K562 (cell line): ENCODE measurements around the gene ENO3. TPM values are rescaled to one million over a fixed set of nuclear protein-coding genes. Genes with fewer than 3 reads are reported as not detected.

Experiments
- CBFB ChIP-seq: sonication (generic); formaldehyde crosslinking; IDR thresholded peaks from 2 replicates; pipeline ENCODE4 v1.4.0; 2020; ENCODE audit warnings: mild to moderate bottlenecking, missing genetic modification reagents
- CC2D1A ChIP-seq: fragments of 450-650 bp; IDR thresholded peaks from 2 replicates; pipeline ENCODE4 v1.6.1; 2017; ENCODE audit warnings: mild to moderate bottlenecking
- ETV1 ChIP-seq: fragments of 450-650 bp; conservative IDR thresholded peaks from 2 replicates; pipeline ENCODE4 v1.6.1; 2016; ENCODE audit warnings: missing genetic modification characterization, control low read depth, low read depth, missing compliant biosample characterization
- EWSR1 ChIP-seq: fragments of 450-650 bp; IDR thresholded peaks from 2 replicates; pipeline ENCODE4 v1.6.1; 2018; ENCODE audit warnings: borderline replicate concordance, mild to moderate bottlenecking, low read depth, moderate library complexity; ENCODE audit not compliant: partially characterized antibody
- GTF2E2 ChIP-seq: fragments of 200-800 bp; sonication (Bioruptor generic); IDR thresholded peaks from 2 replicates; pipeline ENCODE4 v1.6.1; 2016; ENCODE audit warnings: missing genetic modification characterization, missing compliant biosample characterization
- IFI16 ChIP-seq: fragments of 250-450 bp; sonication (Bioruptor Pico); IDR thresholded peaks from 2 replicates; pipeline ENCODE4 v2.1.2; 2022; ENCODE audit warnings: mild to moderate bottlenecking, inconsistent platforms
- MAZ ChIP-seq, 2 experiments: fragments of 450-650 bp in 1 of 2; sonication (generic) in 1 of 2; formaldehyde crosslinking; IDR thresholded peaks in 1 of 2; conservative IDR thresholded peaks in 1 of 2; 2 replicates each; pipeline versions ENCODE4 v1.4.0 to v1.5.0; 2020; ENCODE audit warnings: mild to moderate bottlenecking in 1 of 2, missing genetic modification reagents in 1 of 2
- MEF2A ChIP-seq: IDR thresholded peaks from 2 replicates; pipeline ENCODE4 v1.6.1; 2011; ENCODE audit warnings: low read depth, mild to moderate bottlenecking, low read length, moderate library complexity; ENCODE audit not compliant: control insufficient read depth
- NR2C1 ChIP-seq, 2 experiments: fragments of 450-650 bp; IDR thresholded peaks; 2 replicates each; pipeline ENCODE4 v1.6.1; 2017; ENCODE audit warnings: mild to moderate bottlenecking in 2 of 2, antibody characterized with exemption in 1 of 2, inconsistent platforms in 1 of 2, missing compliant biosample characterization in 1 of 2, missing genetic modification characterization in 1 of 2
- SIN3A ChIP-seq, 2 experiments: fragments of 150-350 bp in 1 of 2; IDR thresholded peaks; 2 replicates each; pipeline ENCODE4 v1.6.1; 2011 to 2016; ENCODE audit warnings: borderline replicate concordance in 2 of 2, low read depth in 2 of 2, low read length in 2 of 2, mild to moderate bottlenecking in 2 of 2, moderate library complexity in 2 of 2; ENCODE audit not compliant: control insufficient read depth in 1 of 2
- SOX6 ChIP-seq: fragments of 450-650 bp; IDR thresholded peaks from 2 replicates; pipeline ENCODE4 v1.6.1; 2014; ENCODE audit warnings: mild to moderate bottlenecking
- STAT5A ChIP-seq: IDR thresholded peaks from 2 replicates; pipeline ENCODE4 v1.6.1; 2012; ENCODE audit warnings: low read length, inconsistent platforms, borderline replicate concordance
- ZBTB1 ChIP-seq: sonication (generic); formaldehyde crosslinking; IDR thresholded peaks from 2 replicates; pipeline ENCODE4 v1.8.1; 2023; ENCODE audit warnings: missing genetic modification reagents, low read depth, mild to moderate bottlenecking, borderline replicate concordance
- ZFP30 ChIP-seq: fragments of 250-450 bp; sonication (Bioruptor Pico); IDR thresholded peaks from 2 replicates; pipeline ENCODE4 v1.8.0; 2022; ENCODE audit warnings: moderate library complexity, mild to moderate bottlenecking, inconsistent platforms, borderline replicate concordance
- ZNF175 ChIP-seq: fragments of 200-800 bp; sonication (Bioruptor generic); IDR thresholded peaks from 2 replicates; pipeline ENCODE4 v1.6.1; 2016; ENCODE audit warnings: low read depth, mild to moderate bottlenecking, missing genetic modification characterization, missing compliant biosample characterization
- ZNF384 ChIP-seq: IDR thresholded peaks from 2 replicates; pipeline ENCODE4 v1.6.1; 2012; ENCODE audit warnings: low read depth, low read length, improper control_type of control experiment
- ZNF589 ChIP-seq: fragments of 200-800 bp; sonication (Bioruptor generic); IDR thresholded peaks from 2 replicates; pipeline ENCODE4 v1.6.1; 2016; ENCODE audit warnings: low read depth, missing genetic modification characterization, missing compliant biosample characterization
- polyA plus RNA-seq, 8 experiments: library from polyadenylated mRNA; depleted of rRNA in 4 of 8; stranded (reverse) in 5 of 8; unstranded in 3 of 8; fragments of >200 nt; fragmentation: Nextera tagmentation in 2 of 8; fragmentation: Illumina TruSeq in 1 of 8; extraction: Ambion mirVana in 2 of 8; extraction: Trizol in 1 of 8; gene quantifications; 2 replicates each; pipeline versions ENCODE4 v1.2.1 to v1.2.3, GENCODE V29; 2011 to 2014; ENCODE audit warnings: inconsistent platforms in 1 of 8, missing spikeins in 1 of 8
- total RNA-seq, 7 experiments: library from RNA; depleted of rRNA in 6 of 7; stranded (reverse); fragments of >200 nt in 6 of 7; fragmentation: Illumina TruSeq in 2 of 7; extraction: Trizol in 2 of 7; gene quantifications; 2 replicates each; pipeline versions ENCODE4 v1.2.1 to v1.2.3, GENCODE V29; 2011 to 2021; ENCODE audit warnings: low replicate concordance in 1 of 7
- TF ChIP-seq, protein P1 (sequence below): fragments of 250-450 bp; sonication (Bioruptor Pico); IDR thresholded peaks from 2 replicates; pipeline ENCODE4 v1.8.0; 2022; ENCODE audit warnings: moderate library complexity, mild to moderate bottlenecking, inconsistent platforms
- TF ChIP-seq, protein P2 (sequence below): IDR thresholded peaks from 2 replicates; pipeline ENCODE4 v1.6.1; 2012; ENCODE audit warnings: low read depth, low read length, improper control_type of control experiment, borderline replicate concordance
- TF ChIP-seq, protein P3 (sequence below): fragments of 450-650 bp; formaldehyde crosslinking; IDR thresholded peaks from 2 replicates; pipeline ENCODE4 v1.4.0; 2022; ENCODE audit warnings: missing genetic modification characterization
- TF ChIP-seq, protein P4 (sequence below), 2 experiments: fragments of 450-650 bp in 1 of 2; sonication (generic) in 1 of 2; formaldehyde crosslinking in 1 of 2; IDR thresholded peaks in 1 of 2; conservative IDR thresholded peaks in 1 of 2; 2 replicates each; pipeline versions ENCODE4 v1.6.1 to v1.8.1; 2016 to 2023; ENCODE audit warnings: mild to moderate bottlenecking in 2 of 2, moderate library complexity in 2 of 2, inconsistent platforms in 1 of 2, missing genetic modification reagents in 1 of 2

Gene ENO3
- total and polyA plus RNA-seq, 9 of the 15 experiments (the other 6 are each of a cell fraction or from before 2014, with no cell fraction given): 5.7 to 17.2 (median 9.9) TPM

DNA sequence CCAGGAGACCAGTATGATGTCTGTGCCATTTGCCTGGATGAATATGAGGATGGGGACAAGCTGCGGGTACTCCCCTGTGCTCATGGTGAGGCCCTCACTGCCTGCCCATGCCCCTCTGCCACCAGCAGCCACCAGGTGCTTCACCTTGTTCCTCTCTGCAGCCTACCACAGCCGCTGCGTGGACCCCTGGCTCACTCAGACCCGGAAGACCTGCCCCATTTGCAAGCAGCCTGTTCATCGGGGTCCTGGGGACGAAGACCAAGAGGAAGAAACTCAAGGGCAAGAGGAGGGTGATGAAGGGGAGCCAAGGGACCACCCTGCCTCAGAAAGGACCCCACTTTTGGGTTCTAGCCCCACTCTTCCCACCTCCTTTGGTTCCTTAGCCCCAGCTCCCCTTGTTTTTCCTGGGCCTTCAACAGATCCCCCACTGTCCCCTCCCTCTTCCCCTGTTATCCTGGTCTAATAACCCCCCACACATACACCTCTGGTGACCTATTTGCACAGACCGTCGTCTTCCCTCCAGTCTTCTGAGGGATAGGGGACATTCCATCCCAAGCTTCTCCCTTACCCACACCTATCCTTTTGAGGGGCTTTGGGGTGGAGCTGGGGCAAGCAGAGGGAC, 6.3 kb upstream of the ENO3 start (continued):
- TF ChIP-seq, protein P1, sequence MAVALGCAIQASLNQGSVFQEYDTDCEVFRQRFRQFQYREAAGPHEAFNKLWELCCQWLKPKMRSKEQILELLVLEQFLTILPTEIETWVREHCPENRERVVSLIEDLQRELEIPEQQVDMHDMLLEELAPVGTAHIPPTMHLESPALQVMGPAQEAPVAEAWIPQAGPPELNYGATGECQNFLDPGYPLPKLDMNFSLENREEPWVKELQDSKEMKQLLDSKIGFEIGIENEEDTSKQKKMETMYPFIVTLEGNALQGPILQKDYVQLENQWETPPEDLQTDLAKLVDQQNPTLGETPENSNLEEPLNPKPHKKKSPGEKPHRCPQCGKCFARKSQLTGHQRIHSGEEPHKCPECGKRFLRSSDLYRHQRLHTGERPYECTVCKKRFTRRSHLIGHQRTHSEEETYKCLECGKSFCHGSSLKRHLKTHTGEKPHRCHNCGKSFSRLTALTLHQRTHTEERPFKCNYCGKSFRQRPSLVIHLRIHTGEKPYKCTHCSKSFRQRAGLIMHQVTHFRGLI (CRISPR knock-in tag): no peak
- TF ChIP-seq NR2C1 (IDR thresholded peaks at IDR 0.05): no peak
- TF ChIP-seq NR2C1 (tag; IDR thresholded peaks at IDR 0.05): no peak
- TF ChIP-seq, protein P2, sequence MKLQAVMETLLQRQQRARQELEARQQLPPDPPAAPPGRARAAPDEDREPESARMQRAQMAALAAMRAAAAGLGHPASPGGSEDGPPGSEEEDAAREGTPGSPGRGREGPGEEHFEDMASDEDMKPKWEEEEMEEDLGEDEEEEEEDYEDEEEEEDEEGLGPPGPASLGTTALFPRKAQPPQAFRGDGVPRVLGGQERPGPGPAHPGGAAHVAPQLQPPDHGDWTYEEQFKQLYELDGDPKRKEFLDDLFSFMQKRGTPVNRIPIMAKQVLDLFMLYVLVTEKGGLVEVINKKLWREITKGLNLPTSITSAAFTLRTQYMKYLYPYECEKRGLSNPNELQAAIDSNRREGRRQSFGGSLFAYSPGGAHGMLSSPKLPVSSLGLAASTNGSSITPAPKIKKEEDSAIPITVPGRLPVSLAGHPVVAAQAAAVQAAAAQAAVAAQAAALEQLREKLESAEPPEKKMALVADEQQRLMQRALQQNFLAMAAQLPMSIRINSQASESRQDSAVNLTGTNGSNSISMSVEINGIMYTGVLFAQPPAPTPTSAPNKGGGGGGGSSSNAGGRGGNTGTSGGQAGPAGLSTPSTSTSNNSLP: no peak
- TF ChIP-seq ZNF384: no peak
- peak; percentile 57 for TF ChIP-seq EWSR1
- 0 out of 2 replicates have a peak, but pooled peaks have one; percentile 20 for TF ChIP-seq ZBTB1 (CRISPR knock-in tag)
- 0 out of 2 replicates have a peak, but pooled peaks have one; percentile 8 for TF ChIP-seq STAT5A
- no peak for TF ChIP-seq MEF2A
- no peak; a peak in 2 of 4 replicates for TF ChIP-seq SIN3A (IDR thresholded peaks at IDR 0.05; ENCODE audit: borderline replicate concordance in 2 of 2, control insufficient read depth in 1 of 2, low read depth in 2 of 2, low read length in 2 of 2)
- TF ChIP-seq GTF2E2 (tag): no peak
- TF ChIP-seq MAZ (CRISPR knock-in tag; conservative IDR thresholded peaks at IDR 0.05 in 1 of 2, IDR thresholded peaks at IDR 0.05 in 1 of 2): no peak
- TF ChIP-seq ZNF175 (CRISPR knock-in tag): no peak
- TF ChIP-seq, protein P3, sequence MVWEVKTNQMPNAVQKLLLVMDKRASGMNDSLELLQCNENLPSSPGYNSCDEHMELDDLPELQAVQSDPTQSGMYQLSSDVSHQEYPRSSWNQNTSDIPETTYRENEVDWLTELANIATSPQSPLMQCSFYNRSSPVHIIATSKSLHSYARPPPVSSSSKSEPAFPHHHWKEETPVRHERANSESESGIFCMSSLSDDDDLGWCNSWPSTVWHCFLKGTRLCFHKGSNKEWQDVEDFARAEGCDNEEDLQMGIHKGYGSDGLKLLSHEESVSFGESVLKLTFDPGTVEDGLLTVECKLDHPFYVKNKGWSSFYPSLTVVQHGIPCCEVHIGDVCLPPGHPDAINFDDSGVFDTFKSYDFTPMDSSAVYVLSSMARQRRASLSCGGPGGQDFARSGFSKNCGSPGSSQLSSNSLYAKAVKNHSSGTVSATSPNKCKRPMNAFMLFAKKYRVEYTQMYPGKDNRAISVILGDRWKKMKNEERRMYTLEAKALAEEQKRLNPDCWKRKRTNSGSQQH (CRISPR knock-in tag): 0 out of 2 replicates have a peak, but pooled peaks have one; percentile 16
- TF ChIP-seq CC2D1A: no peak
- TF ChIP-seq IFI16 (CRISPR knock-in tag): no peak
- no peak for TF ChIP-seq SOX6
- TF ChIP-seq ZNF589 (CRISPR knock-in tag): no peak
- TF ChIP-seq ETV1 (tag): no peak
- no peak for TF ChIP-seq CBFB (CRISPR knock-in tag)
- TF ChIP-seq, protein P4, sequence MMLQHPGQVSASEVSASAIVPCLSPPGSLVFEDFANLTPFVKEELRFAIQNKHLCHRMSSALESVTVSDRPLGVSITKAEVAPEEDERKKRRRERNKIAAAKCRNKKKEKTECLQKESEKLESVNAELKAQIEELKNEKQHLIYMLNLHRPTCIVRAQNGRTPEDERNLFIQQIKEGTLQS (IDR thresholded peaks at IDR 0.05): no peak
- TF ChIP-seq, protein P4 (CRISPR knock-in tag; conservative IDR thresholded peaks at IDR 0.05): no peak
- no peak for TF ChIP-seq ZFP30 (CRISPR knock-in tag)
